PFSK-1 (cell line): ENCODE data around the gene ACOX3.

Experiments used
- REST ChIP-seq, 2 experiments: IDR thresholded peaks; 2 replicates each; pipeline versions ENCODE4 v1.6.1 to v1.8.0; 2011 to 2012; ENCODE audit warnings: low read depth in 2 of 2, low read length in 2 of 2, control low read depth in 1 of 2, inconsistent platforms in 1 of 2, mild to moderate bottlenecking in 1 of 2, moderate library complexity in 1 of 2; ENCODE audit not compliant: insufficient read depth in 1 of 2
- SIN3A ChIP-seq: IDR thresholded peaks from 2 replicates; pipeline ENCODE4 v1.6.1; 2012; ENCODE audit warnings: mild to moderate bottlenecking, low read length, moderate library complexity, borderline replicate concordance; ENCODE audit not compliant: insufficient read depth

- TF ChIP-seq SIN3A: 0 out of 2 replicates have a peak, but pooled peaks have one; percentile 18
- TF ChIP-seq REST (IDR thresholded peaks at IDR 0.05; ENCODE audit: insufficient read depth in 1 of 2, low read depth in 2 of 2, low read length in 2 of 2): no peak
Observed at GRCh38 chr4:8410641-8411271, 29.8 kb downstream of the ACOX3 start.
